IMR-90 (cell line): ENCODE results near the gene TSSK2. TPM values are rescaled to one million over a fixed set of nuclear protein-coding genes. Genes with fewer than 3 reads are reported as not detected.

Source experiments
- ATAC-seq: fragments of 200-7000 bp; cut with Tn5 transposase; 2 replicates; pipeline ENCODE4 v1.9.1; 2020; ENCODE audit warnings: low read depth, mild to moderate bottlenecking, moderate library complexity
- BruUV-seq: library from RNA; stranded (reverse); fragments of 400-500 nt; replicated peaks from 2 replicates; lab custom pipeline; 2021; lab: Mats Ljungman, UMichigan
- CTCF ChIA-PET: fragments of 300-600 bp; formaldehyde crosslinking; extraction: SDS; loops from one replicate; lab custom pipeline; 2021; ENCODE audit warnings: antibody characterized with exemption; lab: Yijun Ruan, JAX
- POLR2A ChIA-PET: fragments of 300-600 bp; sonication (Branson Sonifier 250); formaldehyde crosslinking; loops from one replicate; lab custom pipeline; 2022; ENCODE audit warnings: antibody characterized with exemption; ENCODE audit not compliant: unreplicated experiment; lab: Charles Lee
- DNase-seq: peaks from one replicate; pipeline ENCODE4 v3.0.0; 2013
- H2AFZ ChIP-seq: replicated peaks from 2 replicates; pipeline ENCODE3; 2013; ENCODE audit warnings: low read length, mild to moderate bottlenecking; ENCODE audit not compliant: poor library complexity
- H2AK5ac ChIP-seq: 2 replicates; pipeline ENCODE4 v1.6.1; 2013; ENCODE audit warnings: low read depth, low read length, inconsistent platforms
- H2AK9ac ChIP-seq: replicated peaks from 2 replicates; pipeline ENCODE3; 2013; ENCODE audit warnings: mild to moderate bottlenecking, low read depth, low read length, moderate library complexity; ENCODE audit not compliant: poor library complexity
- H2BK120ac ChIP-seq: 2 replicates; pipeline ENCODE4 v1.6.1; 2013; ENCODE audit warnings: low read depth, low read length, inconsistent platforms
- H2BK15ac ChIP-seq: 3 replicates; pipeline ENCODE4 v1.6.1; 2013; ENCODE audit warnings: low read depth, low read length, inconsistent platforms
- H2BK20ac ChIP-seq: 2 replicates; pipeline ENCODE4 v1.6.1; 2013; ENCODE audit warnings: low read depth, mild to moderate bottlenecking, inconsistent platforms, low read length, moderate library complexity
- H2BK5ac ChIP-seq: 2 replicates; pipeline ENCODE4 v1.6.1; 2013; ENCODE audit warnings: mild to moderate bottlenecking, low read depth, low read length, inconsistent platforms; ENCODE audit not compliant: poor library complexity, severe bottlenecking
- H3K14ac ChIP-seq: replicated peaks from 2 replicates; pipeline ENCODE4 v1.6.1; 2013; ENCODE audit warnings: low read depth, low read length, inconsistent platforms
- H3K18ac ChIP-seq: 2 replicates; pipeline ENCODE4 v1.6.1; 2013; ENCODE audit warnings: low read depth, low read length, control low read depth
- H3K23ac ChIP-seq: 2 replicates; pipeline ENCODE4 v1.6.1; 2013; ENCODE audit warnings: low read depth, low read length, inconsistent platforms
- H3K27ac ChIP-seq: 2 replicates; pipeline ENCODE4 v1.5.1; 2013; ENCODE audit warnings: mild to moderate bottlenecking, control low read depth, low read length; ENCODE audit not compliant: insufficient read depth
- H3K27me3 ChIP-seq: 2 replicates; pipeline ENCODE4 v1.6.1; 2013; ENCODE audit warnings: low read length; ENCODE audit not compliant: control insufficient read depth, insufficient read depth
- H3K36me3 ChIP-seq: 2 replicates; pipeline ENCODE4 v1.6.1; 2013; ENCODE audit warnings: low read length, mixed read lengths; ENCODE audit not compliant: control insufficient read depth, insufficient read depth
- H3K4ac ChIP-seq: 2 replicates; pipeline ENCODE4 v1.6.1; 2013; ENCODE audit warnings: low read depth, low read length, inconsistent platforms
- H3K4me1 ChIP-seq: 2 replicates; pipeline ENCODE4 v1.6.1; 2013; ENCODE audit warnings: low read length, mixed read lengths; ENCODE audit not compliant: control insufficient read depth, insufficient read depth
- H3K4me2 ChIP-seq: 2 replicates; pipeline ENCODE4 v1.6.1; 2013; ENCODE audit warnings: low read depth, mild to moderate bottlenecking, control low read depth, low read length, moderate library complexity
- H3K4me3 ChIP-seq: 2 replicates; pipeline ENCODE4 v1.5.1; 2013; ENCODE audit warnings: low read depth, mild to moderate bottlenecking, control low read depth, low read length, moderate library complexity; ENCODE audit not compliant: insufficient read depth
- H3K56ac ChIP-seq: 2 replicates; pipeline ENCODE4 v1.6.1; 2013; ENCODE audit warnings: low read length, inconsistent platforms; ENCODE audit not compliant: insufficient read depth; ENCODE audit errors: extremely low read depth
- H3K79me1 ChIP-seq, 2 experiments: 2 replicates each; pipeline ENCODE4 v1.6.1; 2013; ENCODE audit warnings: low read length in 2 of 2, inconsistent platforms in 1 of 2, low read depth in 1 of 2
- H3K9ac ChIP-seq: 2 replicates; pipeline ENCODE4 v1.6.1; 2013; ENCODE audit warnings: low read depth, low read length, control low read depth
- H3K9me1 ChIP-seq: 2 replicates; pipeline ENCODE4 v1.6.1; 2013; ENCODE audit warnings: low read length, inconsistent platforms; ENCODE audit not compliant: insufficient read depth
- H3K9me3 ChIP-seq: 2 replicates; pipeline ENCODE4 v1.6.1; 2013; ENCODE audit warnings: low read length; ENCODE audit not compliant: control insufficient read depth, insufficient read depth
- H4K20me1 ChIP-seq: 2 replicates; pipeline ENCODE4 v1.6.1; 2013; ENCODE audit warnings: low read length, inconsistent platforms; ENCODE audit not compliant: insufficient read depth
- H4K5ac ChIP-seq: 2 replicates; pipeline ENCODE4 v1.6.1; 2013; ENCODE audit warnings: mild to moderate bottlenecking, low read depth, low read length, control low read depth
- H4K8ac ChIP-seq, 2 experiments: 2 replicates each; pipeline ENCODE4 v1.6.1; 2013; ENCODE audit warnings: low read depth in 2 of 2, low read length in 2 of 2, control low read depth in 1 of 2, inconsistent platforms in 1 of 2
- H4K91ac ChIP-seq: 2 replicates; pipeline ENCODE4 v1.6.1; 2013; ENCODE audit warnings: low read depth, low read length, inconsistent platforms; ENCODE audit not compliant: insufficient read depth
- BHLHE40 ChIP-seq: fragments of 150-350 bp; IDR thresholded peaks from 2 replicates; pipeline ENCODE4 v1.6.1; 2016; ENCODE audit warnings: mild to moderate bottlenecking, low read depth, low read length
- CEBPB ChIP-seq: IDR thresholded peaks from 2 replicates; pipeline ENCODE4 v1.6.1; 2012; ENCODE audit warnings: low read depth, low read length, improper control_type of control experiment
- CHD1 ChIP-seq: IDR thresholded peaks from 2 replicates; pipeline ENCODE4 v1.6.1; 2012; ENCODE audit warnings: low read depth, low read length, improper control_type of control experiment
- CTCF ChIP-seq: conservative IDR thresholded peaks from 2 replicates; pipeline ENCODE4 v1.5.1; 2012; ENCODE audit warnings: mild to moderate bottlenecking, low read depth, low read length, improper control_type of control experiment
- ELK1 ChIP-seq: fragments of 150-350 bp; IDR thresholded peaks from 2 replicates; pipeline ENCODE4 v1.6.1; 2016; ENCODE audit warnings: low read depth, mild to moderate bottlenecking, low read length, moderate library complexity, borderline replicate concordance
- FOS ChIP-seq: fragments of 150-350 bp; IDR thresholded peaks from 2 replicates; pipeline ENCODE4 v1.6.1; 2016; ENCODE audit warnings: low read depth, low read length
- MAFK ChIP-seq: IDR thresholded peaks from 2 replicates; pipeline ENCODE4 v1.6.1; 2012; ENCODE audit warnings: low read depth, low read length, improper control_type of control experiment
- MAZ ChIP-seq: IDR thresholded peaks from 2 replicates; pipeline ENCODE4 v1.6.1; 2012; ENCODE audit warnings: low read depth, mild to moderate bottlenecking, low read length, improper control_type of control experiment, moderate library complexity, borderline replicate concordance
- MXI1 ChIP-seq: IDR thresholded peaks from 2 replicates; pipeline ENCODE4 v1.6.1; 2012; ENCODE audit warnings: low read depth, mild to moderate bottlenecking, low read length, moderate library complexity, borderline replicate concordance
- NFE2L2 ChIP-seq: fragments of 150-350 bp; IDR thresholded peaks from 2 replicates; pipeline ENCODE4 v1.6.1; 2016; ENCODE audit warnings: low read depth, mild to moderate bottlenecking, low read length
- RAD21 ChIP-seq: IDR thresholded peaks from 2 replicates; pipeline ENCODE4 v1.6.1; 2012; ENCODE audit warnings: low read length, improper control_type of control experiment
- RCOR1 ChIP-seq: IDR thresholded peaks from 2 replicates; pipeline ENCODE4 v1.6.1; 2012; ENCODE audit warnings: mild to moderate bottlenecking, low read length, improper control_type of control experiment; ENCODE audit not compliant: insufficient replicate concordance
- RFX5 ChIP-seq: IDR thresholded peaks from 2 replicates; pipeline ENCODE4 v1.8.0; 2012; ENCODE audit warnings: low read depth, mild to moderate bottlenecking, low read length, moderate library complexity
- SMC3 ChIP-seq: fragments of 150-350 bp; IDR thresholded peaks from 2 replicates; pipeline ENCODE4 v1.6.1; 2016; ENCODE audit warnings: low read depth, mild to moderate bottlenecking, antibody characterized with exemption, low read length, moderate library complexity
- USF2 ChIP-seq: fragments of 150-350 bp; IDR thresholded peaks from 2 replicates; pipeline ENCODE4 v1.6.1; 2017; ENCODE audit warnings: mild to moderate bottlenecking, antibody characterized with exemption, low read length, low read depth
- WGBS, 2 experiments: methylation state at CpG; one replicate each; pipeline versions ENCODE4 v1.1.5 to v1.1.7; 2013; ENCODE audit warnings: missing lambda C conversion rate in 2 of 2; ENCODE audit not compliant: insufficient read length in 1 of 2; ENCODE audit errors: extremely low coverage in 2 of 2; 5-methylcytosine and 5-hydroxymethylcytosine counted together
- dilution Hi-C: fragments of 300-500 bp; cut with HindIII; formaldehyde crosslinking; loops from one replicate; pipeline ENCODE4 v1.14.3; 2018; ENCODE audit warnings: low sequenced_read_pairs; ENCODE audit not compliant: unreplicated experiment
- in situ Hi-C: fragments of 300-500 bp; cut with MboI; formaldehyde crosslinking; loops from 3 replicates; pipeline ENCODE4 v1.14.3; 2019; ENCODE audit warnings: low sequenced_read_pairs, inconsistent platforms, mixed read lengths
- intact Hi-C: fragments of 100-400 bp; cut with micrococcal nuclease; formaldehyde crosslinking; loops from 2 replicates; pipeline ENCODE4 v1.10.0; 2022
- polyA plus RNA-seq, 3 experiments: library from polyadenylated mRNA; depleted of rRNA; stranded (reverse); fragments of >200 nt; gene quantifications; 2 replicates each; pipeline ENCODE4 v1.2.3, GENCODE V29; 2012; ENCODE audit warnings: low replicate concordance in 1 of 3
- total RNA-seq: library from RNA; depleted of rRNA; stranded (reverse); fragments of >200 nt; gene quantifications from 2 replicates; pipeline ENCODE4 v1.2.3, GENCODE V29; 2012

Gene TSSK2
- total and polyA plus RNA-seq, 2 of the 4 experiments (the other 2 are of a cell fraction): not detected

- 97% methylated on average over 6 of the region's 11 CpGs; no CpG with 5 or more reads in 1 of the 2 experiments for WGBS, 2 experiments
- Histone ChIP-seq H4K5ac (no peak overlapping the region), H2BK15ac (no peak overlapping the region), H3K14ac (no peak overlapping the region), H3K4me1 (no peaks in the 10 kb centered on the region), H4K8ac (no peak overlapping the region), H3K4me3 (no peak overlapping the region), H3K4ac (no peak overlapping the region), H2BK120ac (no peak overlapping the region), H3K9me3 (no peaks in the 10 kb centered on the region), H3K9me1 (no peaks in the 10 kb centered on the region), H3K27ac (no peak overlapping the region), H4K91ac (no peak overlapping the region), H3K79me1 (peaks cover 0 to 11% of the 10 kb centered on the region in 2 experiments; a peak in 2 of 4 replicates), H2AFZ (no peak overlapping the region), H3K18ac (no peak overlapping the region), H3K56ac (no peak overlapping the region), H2BK5ac (no peak overlapping the region), H3K4me2 (no peak overlapping the region), H4K20me1 (no peaks in the 10 kb centered on the region; the same call in 1 of the 2 replicates), H3K27me3 (no peaks in the 10 kb centered on the region), H2AK5ac (no peak overlapping the region), H2BK20ac (no peak overlapping the region), H3K36me3 (peaks cover 84% of the 10 kb centered on the region), H2AK9ac (no peak overlapping the region), H3K23ac (no peak overlapping the region), H3K9ac (no peak overlapping the region)
- no TSS peak for BruUV-seq
- ChIA-PET CTCF (no interaction called here), POLR2A (no interaction called here)
- dilution Hi-C loops (no loop called here), intact Hi-C loops (no loop called here), in situ Hi-C loops (no loop called here)
- DNase-seq: no peak
- ATAC-seq: no peak
- TF ChIP-seq CHD1 (no peak), MXI1 (no peak), RFX5 (no peak), CEBPB (no peak), USF2 (no peak), MAZ (no peak), NFE2L2 (no peak), RCOR1 (no peak), MAFK (no peak), FOS (no peak), SMC3 (no peak), RAD21 (no peak), CTCF (no peak), ELK1 (no peak), BHLHE40 (no peak)
Measured at GRCh38 chr22:19137384-19138216, 6.5 kb downstream of the TSSK2 start.
